Measurements from ENCODE around the gene SLC39A8.
A peak's percentile ranks its signal among the peaks of the same experiment; 100 is the strongest.
"Not testable (repeated sequence)": the region's sequence is repeated elsewhere in the genome, so short reads cannot be mapped to it uniquely, and the experiment has no call there.

Gene SLC39A8

GRCh38 chr4:102344954-102345794, at the start of gene SLC39A8:
Gene SLC39A8 (minus strand): TSS chr4:102345482. CDS start chr4:102344662, 820 bp downstream.
- DNase-seq, result peak; percentile 73

GRCh38 chr4:102392033-102392744, 46.9 kb upstream of the SLC39A8 start:
- DNase-seq, result no peak

- DNase-seq, result no peak
These were observed 45.2 kb upstream of the SLC39A8 start for GRCh38 chr4:102390438-102390837.

GRCh38 chr4:102388611-102389010, 43.3 kb upstream of the SLC39A8 start:
- no peak for DNase-seq

- DNase-seq, result no peak
These were observed 42.4 kb upstream of the SLC39A8 start for GRCh38 chr4:102387552-102388150.

- DNase-seq, result no peak
These were observed 41.7 kb upstream of the SLC39A8 start for GRCh38 chr4:102386966-102387365.

GRCh38 chr4:102380253-102380652, 35.0 kb upstream of the SLC39A8 start:
- DNase-seq, result not testable (repeated sequence)

GRCh38 chr4:102362922-102363432, 17.7 kb upstream of the SLC39A8 start:
- DNase-seq, result no peak

- no peak for DNase-seq
These were observed 12.8 kb upstream of the SLC39A8 start for GRCh38 chr4:102358128-102358527.

- not testable (repeated sequence) for DNase-seq
These were observed 12.4 kb upstream of the SLC39A8 start for GRCh38 chr4:102357637-102358036.

- DNase-seq, result no peak
These were observed 11.4 kb upstream of the SLC39A8 start for GRCh38 chr4:102356562-102357202.

- DNase-seq, result no peak
These were observed 10.5 kb upstream of the SLC39A8 start for GRCh38 chr4:102355748-102356147.

GRCh38 chr4:102354671-102355454, 9.6 kb upstream of the SLC39A8 start:
- no peak for DNase-seq

GRCh38 chr4:102352781-102353180, 7.5 kb upstream of the SLC39A8 start:
- no peak for DNase-seq

- DNase-seq, result no peak
These were observed 5.4 kb upstream of the SLC39A8 start for GRCh38 chr4:102350634-102351033.

GRCh38 chr4:102348701-102349100, 3.4 kb upstream of the SLC39A8 start:
- DNase-seq, result no peak

- no peak for DNase-seq
These were observed 466 bp upstream of the SLC39A8 start for GRCh38 chr4:102345795-102346100.

- DNase-seq, result peak; percentile 24
These were observed 745 bp downstream of the SLC39A8 start for GRCh38 chr4:102344520-102344953.

GRCh38 chr4:102343964-102344519, 1.2 kb downstream of the SLC39A8 start:
- DNase-seq, result peak; percentile 24

GRCh38 chr4:102342404-102343074, 2.7 kb downstream of the SLC39A8 start:
- no peak for DNase-seq

- no peak for DNase-seq
These were observed 4.1 kb downstream of the SLC39A8 start for GRCh38 chr4:102341201-102341600.

Measured in NCI-H510A (cell line).